ENCODE measurements around the gene MPZ. TPM values are rescaled to one million over a fixed set of nuclear protein-coding genes. Genes with fewer than 3 reads are reported as not detected.
"Not testable (repeated sequence)": the region's sequence is repeated elsewhere in the genome, so short reads cannot be mapped to it uniquely, and the experiment has no call there.

Gene MPZ
- total RNA-seq, 6 donors from 2014 or later, result 1.5 to 6.9 (median 4.0) TPM

DNA sequence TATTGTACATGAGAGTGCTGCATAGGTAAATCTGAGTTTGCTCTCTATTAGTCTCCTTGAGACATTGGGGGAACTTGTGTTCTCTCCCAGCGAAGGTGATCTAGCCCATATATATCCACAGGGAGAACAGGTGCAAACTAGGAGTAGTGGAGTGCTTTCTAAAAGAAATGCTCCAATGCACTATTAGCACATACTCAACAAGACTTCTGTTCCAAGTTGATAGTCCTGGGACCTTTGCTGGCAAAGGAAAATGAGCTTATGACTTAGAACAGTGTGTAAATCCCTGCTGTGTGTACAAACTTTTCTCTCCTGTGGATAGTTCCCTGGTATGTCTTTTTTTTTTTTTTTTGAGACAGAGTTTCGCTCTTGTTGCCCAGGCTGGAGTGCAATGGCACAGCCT, 32.4 kb upstream of the MPZ start:
- H3K9me3 ChIP-seq, result no peaks in the 10 kb centered on the region
- no peaks in the 10 kb centered on the region for H3K27me3 ChIP-seq
- DNase-seq (no peak), ATAC-seq (ENCODE audit: low FRiP score in 2 of 2) (no peak)
- no peak for TF ChIP-seq EP300 (IDR thresholded peaks at IDR 0.05)
- TF ChIP-seq, protein P1, sequence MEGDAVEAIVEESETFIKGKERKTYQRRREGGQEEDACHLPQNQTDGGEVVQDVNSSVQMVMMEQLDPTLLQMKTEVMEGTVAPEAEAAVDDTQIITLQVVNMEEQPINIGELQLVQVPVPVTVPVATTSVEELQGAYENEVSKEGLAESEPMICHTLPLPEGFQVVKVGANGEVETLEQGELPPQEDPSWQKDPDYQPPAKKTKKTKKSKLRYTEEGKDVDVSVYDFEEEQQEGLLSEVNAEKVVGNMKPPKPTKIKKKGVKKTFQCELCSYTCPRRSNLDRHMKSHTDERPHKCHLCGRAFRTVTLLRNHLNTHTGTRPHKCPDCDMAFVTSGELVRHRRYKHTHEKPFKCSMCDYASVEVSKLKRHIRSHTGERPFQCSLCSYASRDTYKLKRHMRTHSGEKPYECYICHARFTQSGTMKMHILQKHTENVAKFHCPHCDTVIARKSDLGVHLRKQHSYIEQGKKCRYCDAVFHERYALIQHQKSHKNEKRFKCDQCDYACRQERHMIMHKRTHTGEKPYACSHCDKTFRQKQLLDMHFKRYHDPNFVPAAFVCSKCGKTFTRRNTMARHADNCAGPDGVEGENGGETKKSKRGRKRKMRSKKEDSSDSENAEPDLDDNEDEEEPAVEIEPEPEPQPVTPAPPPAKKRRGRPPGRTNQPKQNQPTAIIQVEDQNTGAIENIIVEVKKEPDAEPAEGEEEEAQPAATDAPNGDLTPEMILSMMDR (IDR thresholded peaks at IDR 0.05), result no peak
- no peak for TF ChIP-seq POLR2AphosphoS5 (IDR thresholded peaks at IDR 0.05)
- TF ChIP-seq POLR2A (IDR thresholded peaks at IDR 0.05), result no peak
- H3K36me3 ChIP-seq, result peaks cover 7 to 85% (median 37%) of the 10 kb centered on the region in 4 donors
- no peak overlapping the region for H3K27ac ChIP-seq
- H3K4me1 ChIP-seq, result no peaks in the 10 kb centered on the region
- no peak overlapping the region for H3K4me3 ChIP-seq
- WGBS, 2 donors, result 92 to 93% methylated on average over 2 of the region's 2 CpGs

GRCh38 chr1:161335796-161336195, 26.0 kb upstream of the MPZ start:
- H3K27me3 ChIP-seq, result no peaks in the 10 kb centered on the region
- ATAC-seq (ENCODE audit: low FRiP score in 2 of 2) (no peak), DNase-seq (no peak)
- H3K27ac ChIP-seq, result no peak overlapping the region
- 88 to 89% methylated on average over 3 of the region's 3 CpGs for WGBS, 2 donors
- H3K36me3 ChIP-seq, result peaks cover 24 to 89% (median 46%) of the 10 kb centered on the region in 4 donors
- H3K4me1 ChIP-seq, result no peaks in the 10 kb centered on the region
- no peak for TF ChIP-seq POLR2AphosphoS5 (IDR thresholded peaks at IDR 0.05)
- H3K9me3 ChIP-seq, result no peaks in the 10 kb centered on the region
- H3K4me3 ChIP-seq, result no peak overlapping the region

- ATAC-seq (ENCODE audit: low FRiP score in 2 of 2), result no peak
- TF ChIP-seq EP300 (IDR thresholded peaks at IDR 0.05), result no peak
- no peak for TF ChIP-seq POLR2AphosphoS5 (IDR thresholded peaks at IDR 0.05)
- TF ChIP-seq, protein P1 (IDR thresholded peaks at IDR 0.05), result no peak
- TF ChIP-seq POLR2A (IDR thresholded peaks at IDR 0.05), result no peak
- Histone ChIP-seq H3K9me3 (no peaks in the 10 kb centered on the region), H3K27me3 (no peaks in the 10 kb centered on the region), H3K4me1 (no peaks in the 10 kb centered on the region), H3K36me3 (peaks cover 30 to 92% (median 55%) of the 10 kb centered on the region in 4 donors), H3K4me3 (no peak overlapping the region), H3K27ac (no peak overlapping the region)
- 94 to 95% methylated on average over 9 of the region's 9 CpGs for WGBS, 2 donors
- no peak for DNase-seq
Observed at GRCh38 chr1:161333166-161333565, 23.4 kb upstream of the MPZ start.

GRCh38 chr1:161330346-161330745, 20.6 kb upstream of the MPZ start:
- Histone ChIP-seq H3K4me3 (no peak overlapping the region), H3K4me1 (no peaks in the 10 kb centered on the region), H3K27me3 (no peaks in the 10 kb centered on the region), H3K9me3 (no peaks in the 10 kb centered on the region), H3K27ac (no peak overlapping the region), H3K36me3 (peaks cover 33 to 96% (median 68%) of the 10 kb centered on the region in 4 donors)
- DNase-seq, result no peak
- TF ChIP-seq, protein P1 (IDR thresholded peaks at IDR 0.05), result no peak
- no peak for TF ChIP-seq POLR2AphosphoS5 (IDR thresholded peaks at IDR 0.05)
- TF ChIP-seq EP300 (IDR thresholded peaks at IDR 0.05), result no peak
- TF ChIP-seq POLR2A (IDR thresholded peaks at IDR 0.05), result no peak
- no peak for ATAC-seq (ENCODE audit: low FRiP score in 2 of 2)
- WGBS, 2 donors, result 87 to 99% methylated on average over 4 of the region's 4 CpGs

DNA sequence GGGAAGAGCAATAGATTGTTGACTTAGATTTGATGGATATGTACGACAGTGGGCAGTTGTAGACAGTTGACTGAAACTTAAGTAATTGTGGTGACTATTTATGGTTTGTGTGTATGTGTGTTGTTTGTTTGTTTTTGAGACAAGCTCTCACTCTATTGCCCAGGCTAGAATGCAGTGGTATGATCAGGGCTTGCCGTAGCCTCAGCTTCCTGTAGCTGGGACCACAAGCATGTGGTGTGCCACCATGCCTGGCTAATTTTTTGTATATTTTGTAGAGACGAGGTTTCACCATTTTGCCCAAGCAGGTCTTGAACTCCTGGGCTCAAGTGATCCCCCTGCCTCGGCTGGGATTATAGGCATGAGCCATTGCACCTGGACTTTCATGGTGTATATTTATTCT, 14.3 kb upstream of the MPZ start:
- Histone ChIP-seq H3K27me3 (no peaks in the 10 kb centered on the region), H3K9me3 (no peaks in the 10 kb centered on the region), H3K4me1 (no peaks in the 10 kb centered on the region), H3K36me3 (peaks cover 9 to 68% (median 28%) of the 10 kb centered on the region in 4 donors), H3K4me3 (no peak overlapping the region), H3K27ac (no peak overlapping the region)
- 73 to 91% methylated on average over 4 of the region's 4 CpGs for WGBS, 2 donors
- no peak for TF ChIP-seq POLR2A (IDR thresholded peaks at IDR 0.05)
- no peak for TF ChIP-seq EP300 (IDR thresholded peaks at IDR 0.05)
- TF ChIP-seq, protein P1 (IDR thresholded peaks at IDR 0.05), result no peak
- no peak for TF ChIP-seq POLR2AphosphoS5 (IDR thresholded peaks at IDR 0.05)
- DNase-seq (no peak), ATAC-seq (ENCODE audit: low FRiP score in 2 of 2) (no peak)

GRCh38 chr1:161315841-161316674, 6.3 kb upstream of the MPZ start:
- WGBS, 2 donors, result 74 to 75% methylated on average over 17 of the region's 17 CpGs
- H3K4me3 ChIP-seq; H3K9me3 ChIP-seq; DNase-seq; H3K27ac ChIP-seq; H3K27me3 ChIP-seq; ATAC-seq (ENCODE audit: low FRiP score in 2 of 2): not testable (repeated sequence)
- H3K4me1 ChIP-seq, result peaks cover 9 to 21% (median 13%) of the 10 kb centered on the region in 4 donors
- peaks cover 0 to 10% (median 1%) of the 10 kb centered on the region in 4 donors for H3K36me3 ChIP-seq

Measured in upper lobe of left lung (tissue), 6 donors.